CD14-positive monocyte (primary cell): ENCODE results near the gene KSR2. TPM values are rescaled to one million over a fixed set of nuclear protein-coding genes. Genes with fewer than 3 reads are reported as not detected.

Experiments used
- DNase-seq, 3 donors: peaks; one replicate each; pipeline ENCODE4 v3.0.0-alpha.2; 2011 to 2022
- H2AFZ ChIP-seq: 2 replicates; pipeline ENCODE4 v1.6.0; 2012; ENCODE audit warnings: mild to moderate bottlenecking, low read depth, low read length, inconsistent platforms; ENCODE audit not compliant: insufficient read depth, poor library complexity, severe bottlenecking
- H3K27ac ChIP-seq, 2 donors: 1 replicate in 1 of 2; 2 replicates in 1 of 2; pipeline ENCODE4 v1.5.1; 2012 to 2013; ENCODE audit warnings: low read length in 2 of 2, control low read depth in 1 of 2, inconsistent platforms in 1 of 2, low read depth in 1 of 2, mild to moderate bottlenecking in 1 of 2
- H3K27me3 ChIP-seq, 2 donors: one replicate each; pipeline versions ENCODE4 v1.6.0 to v1.6.1; 2011 to 2013; ENCODE audit warnings: low read length in 2 of 2; ENCODE audit not compliant: control insufficient read depth in 2 of 2, insufficient read depth in 2 of 2
- H3K36me3 ChIP-seq, 2 donors: replicated peaks in 1 of 2; 1 replicate in 1 of 2; 2 replicates in 1 of 2; pipeline versions ENCODE4 v1.5.1 to v1.6.1; 2012 to 2013; ENCODE audit warnings: low read length in 2 of 2, control low read depth in 1 of 2, inconsistent platforms in 1 of 2, mild to moderate bottlenecking in 1 of 2; ENCODE audit not compliant: insufficient read depth in 2 of 2, control insufficient read depth in 1 of 2
- H3K4me1 ChIP-seq, 2 donors: 1 replicate in 1 of 2; 2 replicates in 1 of 2; pipeline versions ENCODE4 v1.5.1 to v1.6.1; 2012 to 2013; ENCODE audit warnings: low read length in 2 of 2, control low read depth in 1 of 2, inconsistent platforms in 1 of 2, mild to moderate bottlenecking in 1 of 2, moderate library complexity in 1 of 2; ENCODE audit not compliant: insufficient read depth in 2 of 2, control insufficient read depth in 1 of 2
- H3K4me2 ChIP-seq: replicated peaks from 2 replicates; pipeline ENCODE3; 2012; ENCODE audit warnings: low read length, moderate library complexity, mild to moderate bottlenecking; ENCODE audit not compliant: poor library complexity, severe bottlenecking; ENCODE audit errors: extremely low read depth
- H3K4me3 ChIP-seq, 3 experiments: fragments of 200-600 bp in 1 of 3; sonication (generic) in 1 of 3; replicated peaks in 1 of 3; 1 replicate in 2 of 3; 2 replicates in 1 of 3; pipeline ENCODE4 v1.5.1; 2011 to 2013; ENCODE audit warnings: low read length in 3 of 3, mild to moderate bottlenecking in 3 of 3, control low read depth in 2 of 3, low read depth in 2 of 3, inconsistent platforms in 1 of 3, moderate library complexity in 1 of 3
- H3K79me2 ChIP-seq: 2 replicates; pipeline ENCODE4 v1.6.0; 2012; ENCODE audit warnings: mild to moderate bottlenecking, control low read depth, inconsistent platforms, low read length, moderate library complexity; ENCODE audit not compliant: insufficient read depth
- H3K9ac ChIP-seq: 2 replicates; pipeline ENCODE4 v1.6.0; 2017; ENCODE audit warnings: low read length, mild to moderate bottlenecking; ENCODE audit not compliant: insufficient read depth, poor library complexity, severe bottlenecking
- H3K9me3 ChIP-seq, 2 donors: replicated peaks in 1 of 2; 1 replicate in 1 of 2; 2 replicates in 1 of 2; pipeline versions ENCODE4 v1.5.1 to v1.6.1; 2012 to 2013; ENCODE audit warnings: low read length in 2 of 2, control low read depth in 1 of 2; ENCODE audit not compliant: control insufficient read depth in 1 of 2, insufficient read depth in 1 of 2
- H4K20me1 ChIP-seq: 2 replicates; pipeline ENCODE4 v1.6.0; 2012; ENCODE audit warnings: mild to moderate bottlenecking, low read length, control low read depth, moderate library complexity; ENCODE audit not compliant: insufficient read depth
- H3K27ac Mint-ChIP-seq, 7 donors: one replicate each; pipeline ENCODE4 v1.8.0; 2020; ENCODE audit warnings: mild to moderate bottlenecking in 7 of 7, mixed read lengths in 7 of 7, moderate library complexity in 6 of 7, inconsistent platforms in 2 of 7
- H3K27me3 Mint-ChIP-seq, 3 donors: one replicate each; pipeline ENCODE4 v1.8.0; 2021 to 2022; ENCODE audit warnings: low read depth in 3 of 3, mild to moderate bottlenecking in 3 of 3, mixed read lengths in 3 of 3, moderate library complexity in 3 of 3, inconsistent platforms in 1 of 3
- H3K36me3 Mint-ChIP-seq, 2 donors: one replicate each; pipeline ENCODE4 v1.8.0; 2020; ENCODE audit warnings: mixed read lengths in 2 of 2, inconsistent platforms in 1 of 2, mild to moderate bottlenecking in 1 of 2
- H3K4me1 Mint-ChIP-seq: one replicate; pipeline ENCODE4 v1.8.0; 2020; ENCODE audit warnings: mild to moderate bottlenecking, mixed read lengths
- H3K4me3 Mint-ChIP-seq, 2 donors: one replicate each; pipeline ENCODE4 v1.8.0; 2020; ENCODE audit warnings: mild to moderate bottlenecking in 2 of 2, mixed read lengths in 2 of 2, moderate library complexity in 1 of 2
- H3K9me3 Mint-ChIP-seq, 7 donors: one replicate each; pipeline ENCODE4 v1.8.0; 2020 to 2022; ENCODE audit warnings: mixed read lengths in 7 of 7, mild to moderate bottlenecking in 6 of 7, moderate library complexity in 6 of 7, inconsistent platforms in 2 of 7
- CTCF ChIP-seq: fragments of 200-600 bp; IDR thresholded peaks from one replicate; pipeline ENCODE4 v1.8.0; 2022; ENCODE audit warnings: antibody characterized with exemption, mild to moderate bottlenecking
- WGBS: methylation state at CpG from one replicate; pipeline ENCODE4 v1.1.5; 2013; ENCODE audit warnings: missing lambda C conversion rate; ENCODE audit not compliant: insufficient coverage; 5-methylcytosine and 5-hydroxymethylcytosine counted together
- intact Hi-C, 2 donors: fragments of 100-400 bp; cut with micrococcal nuclease; formaldehyde crosslinking; loops; one replicate each; pipeline versions ENCODE4 v1.15.0 to v1.15.1; 2023
- polyA plus RNA-seq, 3 donors: library from polyadenylated mRNA; depleted of rRNA in 1 of 3; unstranded in 2 of 3; stranded (reverse) in 1 of 3; fragments of 300-500 nt in 2 of 3; fragments of >200 nt in 1 of 3; fragmentation: Illumina TruSeq in 2 of 3; gene quantifications; 1 replicate in 2 of 3; 2 replicates in 1 of 3; pipeline ENCODE4 v1.2.3, GENCODE V29; 2012 to 2021

KSR2 gene
- polyA plus RNA-seq, 3 donors, result not detected

GRCh38 chr12:117890644-117891043 is 78.1 kb downstream of the KSR2 start:
- Histone ChIP-seq H3K4me1 (no peaks in the 10 kb centered on the region), H3K27ac (no peak overlapping the region), H3K79me2 (no peaks in the 10 kb centered on the region), H3K27me3 (no peaks in the 10 kb centered on the region), H3K36me3 (no peaks in the 10 kb centered on the region), H3K9me3 (peaks cover 0 to 2% of the 10 kb centered on the region in 2 donors), H3K4me2 (no peak overlapping the region), H4K20me1 (no peaks in the 10 kb centered on the region), H3K9ac (no peak overlapping the region), H2AFZ (no peak overlapping the region), H3K4me3 (no peak overlapping the region)
- H3K27me3 Mint-ChIP-seq, result peaks cover 0 to 10% (median 7%) of the 10 kb centered on the region in 3 donors
- H3K9me3 Mint-ChIP-seq, result peaks cover 2 to 18% (median 5%) of the 10 kb centered on the region in 7 donors
- H3K36me3 Mint-ChIP-seq, result no peaks in the 10 kb centered on the region
- DNase-seq, result no peak
- no CpG with 5 or more reads among the region's 2 CpGs for WGBS
- intact Hi-C loops, result no loop called here
- no peaks in the 10 kb centered on the region for H3K4me1 Mint-ChIP-seq
- no peak overlapping the region for H3K27ac Mint-ChIP-seq
- H3K4me3 Mint-ChIP-seq, result no peak overlapping the region
- TF ChIP-seq CTCF, result no peak

DNA sequence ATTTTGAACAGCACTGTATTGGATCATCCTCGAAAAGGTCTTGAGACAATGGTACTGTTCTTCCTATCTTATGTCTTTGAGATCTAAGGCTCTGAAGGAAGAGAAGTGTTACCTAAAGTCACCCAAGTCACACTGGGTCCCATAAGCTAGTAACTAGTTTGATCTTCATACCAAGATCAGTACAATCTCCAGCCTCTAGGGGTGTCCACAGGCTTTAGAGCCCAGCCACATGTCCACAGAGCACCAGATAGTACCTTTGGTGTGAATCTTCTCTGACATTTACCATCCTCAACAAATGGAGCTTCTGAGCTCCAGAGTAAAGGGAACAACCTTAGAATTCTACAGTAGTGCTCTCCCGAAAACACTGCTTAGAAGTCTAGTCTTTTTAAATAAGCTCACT is 78.7 kb downstream of the KSR2 start:
- Histone ChIP-seq H3K4me2 (no peak overlapping the region), H3K9me3 (no peaks in the 10 kb centered on the region), H3K36me3 (no peaks in the 10 kb centered on the region), H3K9ac (no peak overlapping the region), H3K4me3 (no peak overlapping the region), H4K20me1 (no peaks in the 10 kb centered on the region), H2AFZ (no peak overlapping the region), H3K4me1 (no peaks in the 10 kb centered on the region), H3K79me2 (no peaks in the 10 kb centered on the region), H3K27ac (no peak overlapping the region), H3K27me3 (no peaks in the 10 kb centered on the region)
- 100% methylated on average over 1 of the region's 2 CpGs for WGBS
- DNase-seq, result no peak
- H3K9me3 Mint-ChIP-seq, result peaks cover 2 to 15% (median 5%) of the 10 kb centered on the region in 7 donors
- TF ChIP-seq CTCF, result no peak
- no peak overlapping the region for H3K4me3 Mint-ChIP-seq
- intact Hi-C loops, result no loop called here
- peaks cover 0 to 10% (median 7%) of the 10 kb centered on the region in 3 donors for H3K27me3 Mint-ChIP-seq
- H3K4me1 Mint-ChIP-seq, result no peaks in the 10 kb centered on the region
- H3K36me3 Mint-ChIP-seq, result no peaks in the 10 kb centered on the region
- no peak overlapping the region for H3K27ac Mint-ChIP-seq
